ENCODE results near the gene TET2.

Gene TET2

DNA sequence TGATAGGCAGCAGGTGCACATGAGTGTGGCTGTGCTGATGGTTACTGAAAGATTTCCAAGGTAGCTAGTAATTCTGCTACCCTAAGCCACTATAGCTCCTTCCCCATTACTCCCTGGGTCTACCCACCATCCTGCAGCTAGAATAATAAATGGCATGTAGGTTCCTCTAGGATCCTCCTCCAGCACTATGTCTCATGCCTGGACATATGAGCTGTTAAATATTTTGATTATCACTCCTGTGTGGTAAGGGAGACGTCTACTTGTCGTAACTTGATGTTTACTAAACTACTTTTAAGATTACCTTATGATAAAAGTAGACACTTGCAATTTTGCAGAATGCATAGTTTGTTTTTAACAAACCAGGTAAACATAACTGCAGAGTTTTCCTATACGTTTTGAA is 35.5 kb downstream of the TET2 start:
- no peak for DNase-seq

DNA sequence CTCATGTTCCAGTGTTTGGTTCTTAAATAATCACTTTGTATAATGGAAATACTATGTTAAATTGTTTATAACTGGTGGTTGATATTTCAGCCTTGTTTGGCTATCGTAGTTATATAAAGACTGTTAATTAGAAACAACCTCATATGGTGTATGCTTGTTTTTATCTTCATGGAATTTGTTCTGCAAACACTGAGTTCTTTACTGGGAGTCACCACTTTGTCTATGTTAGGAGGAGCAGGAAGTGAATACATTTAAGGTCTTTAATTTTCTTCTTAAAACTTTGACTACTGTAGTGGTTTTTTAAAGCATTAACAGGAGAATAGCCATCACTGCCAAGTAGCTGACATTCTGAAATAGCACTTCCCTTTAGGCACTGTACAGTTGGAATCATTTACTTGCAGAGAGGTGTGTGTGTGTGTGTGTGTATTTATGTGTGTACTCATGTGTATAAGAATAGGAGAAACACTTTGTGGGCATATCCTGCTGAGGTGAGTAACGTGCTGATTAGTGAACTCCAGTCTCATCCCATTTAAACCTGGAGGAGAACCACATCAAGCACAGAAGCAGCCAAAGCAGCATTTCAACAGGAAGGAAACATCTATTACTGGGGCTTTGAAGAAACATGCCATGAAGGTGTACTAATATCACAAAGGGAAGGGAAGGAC is 37.8 kb downstream of the TET2 start:
- DNase-seq, result no peak

DNA sequence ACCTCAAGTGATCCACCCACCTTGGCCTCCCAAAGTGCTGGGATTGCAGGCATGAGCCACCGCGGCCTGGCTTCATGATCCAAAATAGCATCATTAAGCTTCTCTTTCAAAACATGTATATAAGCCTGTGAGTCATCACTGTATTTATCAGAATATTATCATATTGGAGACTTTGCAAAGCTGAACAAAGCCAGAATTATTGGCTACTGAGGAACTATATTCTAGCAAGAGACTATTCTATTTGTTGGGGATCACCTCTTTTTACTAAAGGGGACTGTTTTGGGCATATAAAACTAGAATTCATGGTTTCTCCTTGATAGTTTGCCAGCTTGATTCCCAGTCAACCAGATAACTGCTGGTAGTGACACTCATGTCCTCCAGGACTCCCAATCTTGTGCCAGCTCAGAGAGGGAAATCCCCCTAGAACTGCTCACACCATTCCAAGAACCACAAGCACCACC is 40.1 kb downstream of the TET2 start:
- peak in 1 of 56 donors; percentile 7 for DNase-seq

DNA sequence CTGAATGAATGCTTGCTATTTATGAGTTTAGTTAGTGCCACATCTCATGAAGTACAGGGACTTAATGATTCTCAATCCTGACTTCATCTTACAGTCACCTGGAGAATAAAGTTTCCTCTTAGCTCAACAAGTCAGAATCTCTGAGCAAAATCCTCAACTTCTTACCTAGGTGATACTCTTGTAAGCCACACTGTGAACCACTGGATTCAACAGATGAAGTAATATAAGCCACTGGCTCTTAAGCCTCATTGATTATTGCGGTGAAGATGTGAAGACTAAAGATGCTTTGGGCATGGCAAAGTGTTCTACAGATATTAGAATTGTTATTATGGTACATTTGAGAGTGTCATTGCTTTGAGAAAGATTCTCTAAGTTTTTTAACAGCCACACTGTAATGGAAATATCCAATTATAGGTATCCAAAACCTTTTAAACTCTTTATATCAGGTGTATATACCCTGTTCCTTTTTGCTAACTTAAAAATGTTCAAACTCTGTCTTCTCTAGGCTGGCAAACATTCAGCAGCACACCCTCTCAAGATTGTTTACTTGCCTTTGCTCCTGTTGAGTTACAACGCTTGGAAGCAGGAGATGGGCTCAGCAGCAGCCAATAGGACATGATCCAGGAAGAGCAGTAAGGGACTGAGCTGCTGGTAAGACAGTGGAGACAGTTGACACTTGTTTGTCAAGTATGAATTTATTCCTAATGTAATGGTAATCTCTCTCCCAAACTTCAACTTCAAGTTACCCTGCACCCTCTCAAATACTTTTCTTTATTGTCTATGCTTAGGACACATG is 43.4 kb downstream of the TET2 start:
- no peak for DNase-seq

- DNase-seq, result no peak
Measured at GRCh38 chr4:105191621-105192210, 45.0 kb downstream of the TET2 start.

GRCh38 chr4:105192474-105192873 is 45.8 kb downstream of the TET2 start:
- no peak for DNase-seq

DNA sequence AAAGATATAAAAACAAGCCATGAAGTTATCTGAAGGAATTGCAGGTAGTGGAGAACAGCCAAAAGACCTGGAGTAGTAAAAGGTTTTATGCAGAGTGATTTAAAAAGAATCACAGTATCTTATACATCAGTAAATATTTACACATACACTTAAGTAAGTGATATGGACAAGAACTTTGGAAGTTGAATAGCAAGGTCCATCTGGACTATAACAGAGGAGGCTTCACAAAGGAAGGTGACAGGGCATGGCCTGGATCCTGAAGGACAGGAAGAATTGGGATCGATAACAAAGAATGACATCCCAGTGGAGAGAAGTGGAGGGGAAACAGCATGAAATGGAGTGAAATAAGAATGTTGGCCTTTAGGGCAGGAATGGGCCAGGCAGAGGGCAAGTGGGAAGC is 46.2 kb downstream of the TET2 start:
- DNase-seq, result no peak

DNA sequence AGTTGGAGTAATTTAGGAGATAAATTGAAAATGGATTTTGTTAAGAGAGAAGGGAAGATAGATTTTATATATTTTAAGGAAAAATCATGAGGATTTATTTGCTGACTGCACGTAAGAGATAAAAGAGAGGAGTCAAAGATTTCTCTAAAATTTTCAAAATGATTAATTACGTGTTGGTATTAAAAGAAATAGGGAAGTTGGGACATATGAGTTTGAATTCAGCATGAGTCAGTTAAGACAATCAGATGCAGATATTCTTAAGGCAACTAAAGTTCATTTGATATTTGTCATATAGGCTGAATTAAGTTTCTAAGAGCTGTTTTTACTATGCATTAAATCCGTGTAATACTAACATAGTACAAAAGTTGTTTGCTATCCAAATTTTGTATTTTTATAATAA is 46.9 kb downstream of the TET2 start:
- DNase-seq, result no peak

GRCh38 chr4:105194328-105195231 is 47.9 kb downstream of the TET2 start:
- DNase-seq, result no peak

- no peak for DNase-seq
Measured at GRCh38 chr4:105196523-105197145, 50.0 kb downstream of the TET2 start.

- no peak for DNase-seq
Measured at GRCh38 chr4:105197777-105198176, 51.1 kb downstream of the TET2 start.

DNA sequence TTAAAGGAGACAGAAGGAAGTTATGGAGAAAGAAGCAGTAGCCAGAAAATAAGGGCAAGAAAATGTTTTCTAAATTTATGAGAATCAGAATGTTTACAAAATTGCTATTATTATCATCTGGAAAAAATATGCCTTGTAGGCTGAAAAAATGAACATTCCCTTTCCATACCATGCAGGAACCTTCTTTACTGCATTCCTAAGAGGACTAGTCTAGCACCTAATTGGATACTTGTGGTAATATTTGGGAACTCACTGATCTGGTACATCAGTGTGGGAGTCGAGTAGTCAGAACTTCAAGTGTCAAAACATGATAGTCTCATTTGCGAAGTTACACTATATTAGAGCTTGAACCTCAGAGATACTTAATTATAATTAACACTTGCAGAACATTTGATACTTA is 51.9 kb downstream of the TET2 start:
- no peak for DNase-seq

DNA sequence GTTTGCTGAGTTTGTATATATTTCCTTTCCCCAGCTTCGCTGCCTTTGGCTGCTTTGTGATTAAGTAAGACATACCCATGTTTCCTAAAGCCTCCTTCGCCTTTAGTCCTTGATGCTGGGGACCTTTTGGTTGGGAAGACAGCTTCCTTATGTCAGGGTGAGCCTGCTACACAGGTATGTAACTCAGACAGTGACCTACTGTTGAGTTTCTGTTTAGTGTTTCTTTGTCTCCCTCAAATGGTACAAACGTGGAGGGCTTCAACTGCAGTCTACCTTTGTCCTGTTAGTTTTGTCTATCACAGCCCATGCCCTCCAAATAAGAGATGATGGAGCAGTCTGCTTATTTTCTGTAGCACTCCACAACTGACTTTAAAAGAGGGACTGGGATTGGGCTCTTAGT is 59.5 kb downstream of the TET2 start:
- DNase-seq, result no peak

GRCh38 chr4:105207386-105207785 is 60.7 kb downstream of the TET2 start:
- DNase-seq, result no peak

GRCh38 chr4:105208561-105208960 is 61.9 kb downstream of the TET2 start:
- no peak for DNase-seq

DNA sequence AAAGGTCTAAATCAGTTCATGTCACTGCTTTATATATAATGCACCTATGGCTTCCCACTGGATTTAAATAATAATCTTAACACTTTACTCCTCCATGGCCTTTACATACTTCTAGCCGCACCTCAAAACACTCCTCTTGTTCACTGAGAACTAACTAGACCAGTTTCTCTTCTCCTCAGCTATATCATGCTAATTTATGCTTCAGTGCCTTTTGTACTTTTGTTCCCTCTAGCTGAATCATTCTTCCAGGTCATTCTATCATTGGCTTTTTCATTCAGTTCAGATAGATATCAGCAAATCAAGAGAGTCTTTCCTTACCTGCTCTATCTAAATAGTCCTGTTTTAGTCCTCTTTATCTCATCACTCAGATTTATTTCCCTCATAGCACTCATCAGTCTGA is 64.2 kb downstream of the TET2 start:
- no peak for DNase-seq

DNA sequence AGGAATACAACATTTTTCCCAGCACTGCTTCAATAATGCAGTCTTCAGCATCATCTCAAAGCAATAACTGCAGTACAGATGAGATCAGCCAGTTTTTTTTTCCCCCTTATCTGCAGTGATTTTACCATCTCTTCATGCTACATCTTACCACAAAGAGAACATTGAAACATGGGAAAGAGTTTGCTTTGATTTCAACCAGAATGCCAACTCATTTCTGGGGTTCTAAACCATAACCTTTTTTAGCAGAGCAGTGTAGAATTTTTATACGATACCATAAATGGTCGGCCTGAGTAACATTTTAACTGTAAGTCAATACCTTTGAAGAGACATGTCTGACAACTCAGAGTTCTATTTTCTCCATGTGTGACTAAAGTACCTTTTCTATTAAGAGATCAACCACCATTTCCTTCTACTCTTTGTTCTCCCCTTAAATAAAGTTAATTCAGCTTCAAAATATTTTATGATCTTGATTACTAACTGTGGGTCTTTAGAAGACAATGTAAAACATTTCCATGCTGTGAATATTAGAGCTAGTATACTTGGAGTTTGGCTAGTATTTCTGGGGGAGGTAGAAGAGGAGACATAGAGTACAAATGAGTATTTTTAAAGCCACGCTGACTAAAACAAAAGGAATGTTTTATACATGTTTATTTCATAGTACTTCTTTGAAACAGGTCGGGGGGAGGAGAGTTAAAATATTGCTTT is 69.1 kb downstream of the TET2 start:
- DNase-seq, result no peak

DNA sequence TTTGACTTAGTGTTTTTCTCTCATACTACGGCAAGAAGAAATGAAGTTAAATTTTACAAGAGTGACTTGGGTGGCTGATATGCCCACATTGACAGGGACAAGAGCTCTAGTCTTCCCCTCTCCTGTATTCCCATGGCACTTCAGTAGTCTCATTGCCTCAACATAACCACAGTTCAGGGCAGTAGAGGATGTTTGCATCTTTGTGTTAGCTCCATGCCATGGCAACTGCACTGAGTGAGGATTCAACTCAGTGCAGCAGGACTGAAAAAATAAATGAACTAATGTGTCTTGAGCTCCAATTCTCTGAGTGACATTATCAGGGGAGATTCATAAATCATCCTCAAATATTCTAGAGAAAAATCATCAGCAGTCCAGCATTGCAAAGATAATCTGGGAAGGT is 78.8 kb downstream of the TET2 start:
- no peak for DNase-seq

DNA sequence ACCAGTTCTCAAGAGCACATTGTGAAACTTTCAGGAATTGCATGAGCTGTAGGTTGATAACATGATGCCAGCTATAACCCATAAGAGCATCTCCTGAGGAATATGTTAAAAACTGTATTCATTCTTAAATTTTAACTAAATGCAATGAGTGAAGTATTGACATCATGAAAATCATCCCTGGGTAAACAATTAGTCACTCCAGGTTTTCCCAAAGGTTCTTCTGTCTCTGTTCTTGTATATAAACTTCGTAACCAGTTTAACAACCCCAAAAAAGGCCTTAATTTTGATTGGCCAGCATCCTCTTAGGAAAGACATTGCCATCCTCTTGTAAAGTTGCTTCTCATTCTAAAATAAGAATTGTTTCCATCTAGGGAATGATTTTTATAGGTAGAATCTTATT is 80.4 kb downstream of the TET2 start:
- no peak for DNase-seq

DNA sequence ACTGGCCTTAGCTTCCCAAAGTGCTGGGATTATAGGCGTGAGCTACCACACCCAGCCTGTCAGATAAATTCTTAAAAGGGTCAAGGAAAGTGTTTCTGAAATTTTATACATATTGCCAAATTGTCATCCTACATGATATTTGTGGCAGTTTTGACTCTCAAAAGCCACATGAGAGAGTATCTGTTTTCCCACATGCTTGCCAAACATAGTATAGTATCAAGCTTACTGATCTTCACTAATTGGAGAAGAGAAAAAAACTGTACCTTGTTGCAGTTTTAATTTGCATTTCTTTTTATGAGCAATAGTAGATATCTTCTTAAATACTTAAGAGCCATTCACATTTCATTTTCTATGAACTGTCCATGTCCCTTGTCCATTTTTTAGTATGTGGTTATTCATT is 83.6 kb downstream of the TET2 start:
- no peak for DNase-seq

- DNase-seq, result no peak
Measured at GRCh38 chr4:105232374-105232773, 85.7 kb downstream of the TET2 start.
